ENCODE results near the gene AGMO. TPM values are rescaled to one million over a fixed set of nuclear protein-coding genes. Genes with fewer than 3 reads are reported as not detected.

AGMO gene
- total and polyA plus RNA-seq, 2 experiments from 2014 or later: 0.42 to 0.55 TPM

DNA sequence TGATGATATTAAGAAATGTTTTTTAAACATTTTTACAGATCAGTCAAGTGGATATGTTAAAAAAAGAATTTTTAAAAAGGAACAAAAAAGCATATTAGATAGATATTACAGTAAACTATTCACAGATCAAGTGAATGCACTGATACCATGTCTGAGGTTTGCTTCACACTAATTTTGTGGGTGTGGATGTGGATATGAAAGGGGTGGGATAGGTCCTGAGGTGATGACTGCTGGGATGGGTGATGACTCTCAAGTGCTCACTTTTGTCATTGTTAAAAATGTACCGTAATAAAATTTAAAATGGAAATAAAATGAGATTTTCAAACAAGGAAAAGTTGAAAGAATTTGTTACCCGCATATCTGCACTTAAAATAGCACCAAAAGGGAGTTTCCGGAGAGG lies 54.1 kb downstream of the AGMO start (continued):
- TF ChIP-seq, protein P1, sequence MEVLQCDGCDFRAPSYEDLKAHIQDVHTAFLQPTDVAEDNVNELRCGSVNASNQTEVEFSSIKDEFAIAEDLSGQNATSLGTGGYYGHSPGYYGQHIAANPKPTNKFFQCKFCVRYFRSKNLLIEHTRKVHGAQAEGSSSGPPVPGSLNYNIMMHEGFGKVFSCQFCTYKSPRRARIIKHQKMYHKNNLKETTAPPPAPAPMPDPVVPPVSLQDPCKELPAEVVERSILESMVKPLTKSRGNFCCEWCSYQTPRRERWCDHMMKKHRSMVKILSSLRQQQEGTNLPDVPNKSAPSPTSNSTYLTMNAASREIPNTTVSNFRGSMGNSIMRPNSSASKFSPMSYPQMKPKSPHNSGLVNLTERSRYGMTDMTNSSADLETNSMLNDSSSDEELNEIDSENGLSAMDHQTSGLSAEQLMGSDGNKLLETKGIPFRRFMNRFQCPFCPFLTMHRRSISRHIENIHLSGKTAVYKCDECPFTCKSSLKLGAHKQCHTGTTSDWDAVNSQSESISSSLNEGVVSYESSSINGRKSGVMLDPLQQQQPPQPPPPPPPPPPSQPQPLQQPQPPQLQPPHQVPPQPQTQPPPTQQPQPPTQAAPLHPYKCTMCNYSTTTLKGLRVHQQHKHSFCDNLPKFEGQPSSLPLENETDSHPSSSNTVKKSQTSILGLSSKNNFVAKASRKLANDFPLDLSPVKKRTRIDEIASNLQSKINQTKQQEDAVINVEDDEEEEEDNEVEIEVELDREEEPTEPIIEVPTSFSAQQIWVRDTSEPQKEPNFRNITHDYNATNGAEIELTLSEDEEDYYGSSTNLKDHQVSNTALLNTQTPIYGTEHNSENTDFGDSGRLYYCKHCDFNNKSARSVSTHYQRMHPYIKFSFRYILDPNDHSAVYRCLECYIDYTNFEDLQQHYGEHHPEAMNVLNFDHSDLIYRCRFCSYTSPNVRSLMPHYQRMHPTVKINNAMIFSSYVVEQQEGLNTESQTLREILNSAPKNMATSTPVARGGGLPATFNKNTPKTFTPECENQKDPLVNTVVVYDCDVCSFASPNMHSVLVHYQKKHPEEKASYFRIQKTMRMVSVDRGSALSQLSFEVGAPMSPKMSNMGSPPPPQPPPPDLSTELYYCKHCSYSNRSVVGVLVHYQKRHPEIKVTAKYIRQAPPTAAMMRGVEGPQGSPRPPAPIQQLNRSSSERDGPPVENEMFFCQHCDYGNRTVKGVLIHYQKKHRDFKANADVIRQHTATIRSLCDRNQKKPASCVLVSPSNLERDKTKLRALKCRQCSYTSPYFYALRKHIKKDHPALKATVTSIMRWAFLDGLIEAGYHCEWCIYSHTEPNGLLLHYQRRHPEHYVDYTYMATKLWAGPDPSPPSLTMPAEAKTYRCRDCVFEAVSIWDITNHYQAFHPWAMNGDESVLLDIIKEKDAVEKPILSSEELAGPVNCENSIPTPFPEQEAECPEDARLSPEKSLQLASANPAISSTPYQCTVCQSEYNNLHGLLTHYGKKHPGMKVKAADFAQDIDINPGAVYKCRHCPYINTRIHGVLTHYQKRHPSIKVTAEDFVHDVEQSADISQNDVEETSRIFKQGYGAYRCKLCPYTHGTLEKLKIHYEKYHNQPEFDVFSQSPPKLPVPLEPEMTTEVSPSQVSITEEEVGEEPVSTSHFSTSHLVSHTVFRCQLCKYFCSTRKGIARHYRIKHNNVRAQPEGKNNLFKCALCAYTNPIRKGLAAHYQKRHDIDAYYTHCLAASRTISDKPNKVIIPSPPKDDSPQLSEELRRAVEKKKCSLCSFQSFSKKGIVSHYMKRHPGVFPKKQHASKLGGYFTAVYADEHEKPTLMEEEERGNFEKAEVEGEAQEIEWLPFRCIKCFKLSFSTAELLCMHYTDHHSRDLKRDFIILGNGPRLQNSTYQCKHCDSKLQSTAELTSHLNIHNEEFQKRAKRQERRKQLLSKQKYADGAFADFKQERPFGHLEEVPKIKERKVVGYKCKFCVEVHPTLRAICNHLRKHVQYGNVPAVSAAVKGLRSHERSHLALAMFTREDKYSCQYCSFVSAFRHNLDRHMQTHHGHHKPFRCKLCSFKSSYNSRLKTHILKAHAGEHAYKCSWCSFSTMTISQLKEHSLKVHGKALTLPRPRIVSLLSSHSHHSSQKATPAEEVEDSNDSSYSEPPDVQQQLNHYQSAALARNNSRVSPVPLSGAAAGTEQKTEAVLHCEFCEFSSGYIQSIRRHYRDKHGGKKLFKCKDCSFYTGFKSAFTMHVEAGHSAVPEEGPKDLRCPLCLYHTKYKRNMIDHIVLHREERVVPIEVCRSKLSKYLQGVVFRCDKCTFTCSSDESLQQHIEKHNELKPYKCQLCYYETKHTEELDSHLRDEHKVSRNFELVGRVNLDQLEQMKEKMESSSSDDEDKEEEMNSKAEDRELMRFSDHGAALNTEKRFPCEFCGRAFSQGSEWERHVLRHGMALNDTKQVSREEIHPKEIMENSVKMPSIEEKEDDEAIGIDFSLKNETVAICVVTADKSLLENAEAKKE (CRISPR knock-in tag; IDR thresholded peaks at IDR 0.05): no peak
- no peak for TF ChIP-seq CREB1 (CRISPR knock-in tag; IDR thresholded peaks at IDR 0.05; ENCODE audit: low read depth)
- TF ChIP-seq ZNF114 (CRISPR knock-in tag; IDR thresholded peaks at IDR 0.05): no peak
- TF ChIP-seq JUNB (IDR thresholded peaks at IDR 0.05; ENCODE audit: unreplicated experiment): no peak

DNA sequence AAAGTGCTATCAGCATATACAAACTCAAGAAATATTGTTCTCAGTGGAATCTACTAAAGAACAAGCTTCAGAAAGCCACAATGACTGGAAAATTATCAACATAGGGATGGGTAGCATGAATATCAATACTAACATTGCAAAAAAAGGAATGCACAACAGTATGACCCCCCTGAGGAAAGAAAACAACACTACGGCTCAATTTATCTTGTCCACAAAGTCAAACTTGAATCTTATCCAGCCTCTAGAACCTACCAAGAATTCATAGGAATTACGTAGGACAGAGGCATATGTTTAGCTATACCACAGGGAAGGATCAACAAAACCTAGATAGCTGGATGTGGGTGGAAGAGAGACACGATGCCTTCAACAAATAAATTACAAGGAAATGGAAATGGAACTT lies 54.6 kb downstream of the AGMO start:
- ATAC-seq (no peak), DNase-seq (ENCODE audit: low spot score) (no peak)
- Histone ChIP-seq H3K27ac (ENCODE audit: low read depth) (no peak overlapping the region), H3F3A (replicated peaks; ENCODE audit: low read depth) (no peaks in the 10 kb centered on the region), H3K36me3 (ENCODE audit: insufficient read depth) (no peaks in the 10 kb centered on the region), H3K79me2 (replicated peaks; ENCODE audit: insufficient read depth) (no peaks in the 10 kb centered on the region), H3K4me2 (no peak overlapping the region), H4K20me1 (replicated peaks; ENCODE audit: insufficient read depth) (no peaks in the 10 kb centered on the region), H3K9me2 (ENCODE audit: insufficient read depth) (no peaks in the 10 kb centered on the region), H3K27me3 (ENCODE audit: insufficient read depth) (no peaks in the 10 kb centered on the region), H3K4me3 (no peak overlapping the region), H3K4me1 (ENCODE audit: insufficient read depth) (peaks cover 7% of the 10 kb centered on the region; the same call in 1 of the 2 replicates), H2AFZ (no peak overlapping the region)
- H3K27ac Mint-ChIP-seq: no peak overlapping the region
- H3K4me1 Mint-ChIP-seq: peaks cover 3% of the 10 kb centered on the region; the same call in 2 of the 3 replicates
- no peak overlapping the region for H3K4me3 Mint-ChIP-seq
- no peaks in the 10 kb centered on the region for H3K9me3 Mint-ChIP-seq
- peaks cover 1% of the 10 kb centered on the region for H3K27me3 Mint-ChIP-seq (ENCODE audit: insufficient read depth, low read depth, poor library complexity)
- H3K36me3 Mint-ChIP-seq (ENCODE audit: low read depth): no peaks in the 10 kb centered on the region
- TF ChIP-seq EZH2 (IDR thresholded peaks at IDR 0.05; ENCODE audit: low read depth, unreplicated experiment): no peak
- no peak for TF ChIP-seq CTCF (conservative IDR thresholded peaks at IDR 0.05; ENCODE audit: low read depth in 2 of 2)
- TF ChIP-seq POLR2AphosphoS5 (IDR thresholded peaks at IDR 0.05; ENCODE audit: low read depth): no peak
- no peak for TF ChIP-seq NANOG (IDR thresholded peaks at IDR 0.05; ENCODE audit: borderline replicate concordance)
- TF ChIP-seq EZH2phosphoT487 (IDR thresholded peaks at IDR 0.05; ENCODE audit: unreplicated experiment): no peak
- TF ChIP-seq, protein P1 (CRISPR knock-in tag; IDR thresholded peaks at IDR 0.05): no peak
